GM20431 (cell line): Measurements from ENCODE around the gene FCER2.
"Not testable (repeated sequence)": the region's sequence is repeated elsewhere in the genome, so short reads cannot be mapped to it uniquely, and the experiment has no call there.

Experiments used
- in situ Hi-C: fragments of 300-500 bp; cut with MseI, MboI; formaldehyde crosslinking; loops from one replicate; pipeline ENCODE4 v1.15.0; 2020; ENCODE audit warnings: low sequenced_read_pairs; ENCODE audit not compliant: unreplicated experiment

Gene FCER2

DNA sequence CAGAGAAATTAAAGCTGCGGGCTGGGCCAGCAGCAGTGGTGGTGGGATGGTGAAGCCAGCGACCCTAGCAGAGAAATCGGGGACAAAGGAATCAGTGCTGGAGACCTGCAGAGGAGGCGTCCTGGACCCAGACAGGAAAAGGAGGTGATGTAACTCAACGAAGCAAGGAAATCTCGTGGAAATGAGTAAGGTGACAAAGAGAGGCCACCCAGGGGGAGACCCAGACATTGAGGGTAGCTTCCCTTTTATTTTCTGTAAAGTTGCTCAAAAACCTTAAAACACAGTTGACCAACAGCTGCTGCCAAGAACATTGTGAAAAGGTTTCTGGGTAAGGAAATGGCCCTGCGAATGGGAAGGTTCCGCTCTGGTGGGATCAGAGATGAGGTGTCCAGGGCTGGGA lies 46.4 kb downstream of the FCER2 start:
- in situ Hi-C loops, result no loop called here

DNA sequence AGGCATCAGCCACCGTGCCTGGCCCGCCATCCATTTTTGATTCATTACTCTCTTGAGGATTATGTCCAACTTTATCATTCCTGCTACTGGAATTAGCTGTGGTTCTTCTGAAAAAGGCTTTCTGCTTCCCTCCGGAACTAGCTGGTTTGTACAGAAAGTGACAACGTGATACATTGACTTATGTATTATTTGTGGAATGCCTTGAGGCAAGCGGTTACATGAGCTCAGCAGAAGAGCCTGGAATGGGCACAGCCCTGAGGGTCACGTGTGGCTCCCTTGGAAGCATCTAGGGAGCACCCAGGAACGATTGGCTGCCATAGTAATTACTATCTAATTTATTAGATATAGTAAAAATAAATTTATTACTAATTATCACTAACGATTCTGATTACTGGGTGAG lies 47.5 kb downstream of the FCER2 start:
- in situ Hi-C loops, result no loop called here

DNA sequence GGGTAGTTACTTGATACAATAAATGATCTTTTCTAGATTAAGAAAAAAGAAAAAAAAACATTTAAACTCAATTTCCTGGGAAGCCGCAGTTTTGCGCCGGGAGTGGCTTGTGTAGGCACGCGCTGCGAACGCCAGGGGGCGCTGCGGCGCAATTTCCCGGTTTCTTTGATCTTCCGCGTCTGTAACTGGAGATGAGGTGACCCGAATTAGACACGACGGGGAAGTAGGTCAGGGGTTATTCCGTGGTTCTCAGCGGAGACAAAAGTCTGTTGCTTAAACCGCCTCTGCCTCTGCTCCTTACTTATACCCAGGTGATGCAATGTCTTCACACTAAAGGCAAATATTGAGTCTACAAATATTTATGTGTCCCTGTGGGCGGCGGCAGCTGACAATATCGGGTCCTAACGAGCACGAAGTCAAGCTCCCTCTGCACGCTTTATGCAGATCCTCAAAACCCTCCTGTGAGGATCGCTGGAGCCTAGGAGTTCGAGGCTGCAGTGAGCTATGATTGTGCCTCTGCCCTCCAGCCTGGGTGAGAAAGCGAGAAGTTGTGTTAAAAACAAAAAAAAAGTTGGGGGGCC lies 49.8 kb downstream of the FCER2 start:
- in situ Hi-C loops, result no loop called here

DNA sequence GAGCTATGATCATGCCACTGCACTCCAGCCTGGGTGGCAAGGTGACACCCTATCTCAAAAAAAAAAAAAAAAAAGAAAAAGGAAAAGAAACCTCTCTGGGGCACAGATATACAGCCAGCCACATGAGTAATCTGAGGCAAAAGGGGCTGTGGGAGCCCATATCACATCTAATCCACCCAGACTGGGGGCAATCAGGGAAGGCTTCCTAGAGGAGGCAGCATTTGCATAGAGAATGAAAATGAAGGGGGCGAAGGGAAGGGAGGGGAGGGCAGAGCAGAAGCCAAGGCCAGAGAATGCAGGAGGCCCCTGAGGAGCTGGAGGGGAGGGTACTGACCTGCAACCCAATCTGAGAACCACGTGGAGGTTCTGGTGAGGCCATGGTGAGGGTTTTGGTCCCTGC lies 51.8 kb downstream of the FCER2 start:
- in situ Hi-C loops, result no loop called here

- in situ Hi-C loops, result no loop called here
Measured at GRCh38 chr19:7648265-7649014, 53.5 kb downstream of the FCER2 start.

DNA sequence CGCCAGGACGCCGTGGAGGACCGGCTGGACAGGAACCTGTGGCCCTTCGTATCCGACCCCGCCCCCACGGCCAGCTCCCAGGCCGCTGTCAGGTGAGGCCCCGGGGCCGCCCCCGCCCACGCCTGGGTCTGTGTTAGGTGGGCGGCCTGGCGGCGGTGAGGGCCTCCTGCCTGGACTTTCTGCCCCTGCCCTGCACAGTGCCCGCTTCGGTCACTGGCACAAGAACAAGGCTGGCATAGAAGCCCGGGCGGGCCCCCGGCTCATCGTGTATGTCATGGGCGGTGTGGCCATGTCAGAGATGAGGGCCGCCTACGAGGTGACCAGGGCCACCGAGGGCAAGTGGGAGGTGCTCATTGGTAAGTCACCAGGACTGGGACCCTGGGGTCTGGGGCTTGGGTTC lies 54.8 kb downstream of the FCER2 start:
- in situ Hi-C loops, result no loop called here

DNA sequence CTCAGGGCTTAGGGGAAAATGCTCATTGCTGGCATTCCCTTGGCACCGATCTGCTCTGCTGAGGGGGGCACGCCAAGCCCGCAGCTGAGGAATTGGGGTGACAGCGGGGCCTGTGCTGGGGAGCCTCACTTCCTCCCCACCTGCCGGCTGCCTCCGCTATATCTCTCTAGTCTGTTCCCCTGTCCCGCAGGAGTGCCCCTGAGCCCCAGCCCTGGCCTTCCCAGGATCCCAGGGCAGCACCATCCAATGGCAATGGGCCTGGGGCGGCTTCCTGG lies 55.6 kb downstream of the FCER2 start:
- in situ Hi-C loops, result no loop called here

GRCh38 chr19:7645656-7646425 lies 56.1 kb downstream of the FCER2 start:
- in situ Hi-C loops, result no loop called here

GRCh38 chr19:7645163-7645562 lies 56.8 kb downstream of the FCER2 start:
- in situ Hi-C loops, result no loop called here

GRCh38 chr19:7644550-7644877 lies 57.4 kb downstream of the FCER2 start:
- in situ Hi-C loops, result no loop called here

GRCh38 chr19:7643629-7644549 lies 58.0 kb downstream of the FCER2 start:
- in situ Hi-C loops, result not testable (repeated sequence)

DNA sequence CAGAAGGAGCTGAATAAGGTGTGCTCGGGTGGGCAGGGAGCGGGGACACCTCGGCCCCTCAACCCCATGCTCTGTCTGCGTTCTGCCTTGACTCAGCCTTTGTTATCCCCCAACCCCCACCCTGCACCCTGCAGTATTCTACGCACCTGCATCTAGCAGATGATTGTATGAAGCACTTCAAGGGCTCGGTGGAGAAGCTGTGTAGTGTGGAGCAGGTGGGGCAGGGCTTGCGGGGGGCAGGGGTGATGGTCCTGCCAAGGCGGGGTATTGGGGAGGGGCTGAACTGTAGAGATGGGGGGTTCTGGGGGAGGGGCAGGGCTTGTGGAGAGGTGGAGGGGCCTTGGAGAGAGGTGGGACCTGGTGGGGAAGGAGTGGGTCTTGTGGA lies 58.9 kb downstream of the FCER2 start:
- in situ Hi-C loops, result no loop called here

GRCh38 chr19:7642295-7643030 lies 59.5 kb downstream of the FCER2 start:
- in situ Hi-C loops, result no loop called here

- in situ Hi-C loops, result no loop called here
Measured at GRCh38 chr19:7641290-7642276, 60.3 kb downstream of the FCER2 start.

DNA sequence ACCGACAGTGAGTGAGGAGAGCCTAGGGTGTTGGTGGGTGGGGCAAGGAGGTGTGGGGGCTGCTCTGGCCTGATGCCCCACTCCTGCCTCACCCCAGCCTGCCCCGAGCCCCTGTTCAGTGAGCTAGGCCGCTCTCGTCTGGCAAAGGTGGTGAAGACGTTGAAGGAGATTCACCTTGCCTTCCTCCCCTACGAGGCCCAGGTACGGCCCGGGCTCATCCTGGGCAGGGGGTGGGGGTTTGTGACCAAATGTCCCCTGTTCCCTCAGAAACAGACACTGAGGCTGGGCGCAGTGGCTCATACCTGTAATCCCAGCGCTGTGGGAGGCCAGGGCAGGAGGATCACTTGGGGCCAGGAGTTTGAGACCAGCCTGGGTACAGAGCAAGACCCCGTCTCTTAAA lies 61.1 kb downstream of the FCER2 start:
- in situ Hi-C loops, result no loop called here

- in situ Hi-C loops, result no loop called here
Measured at GRCh38 chr19:7639863-7640348, 62.0 kb downstream of the FCER2 start.

DNA sequence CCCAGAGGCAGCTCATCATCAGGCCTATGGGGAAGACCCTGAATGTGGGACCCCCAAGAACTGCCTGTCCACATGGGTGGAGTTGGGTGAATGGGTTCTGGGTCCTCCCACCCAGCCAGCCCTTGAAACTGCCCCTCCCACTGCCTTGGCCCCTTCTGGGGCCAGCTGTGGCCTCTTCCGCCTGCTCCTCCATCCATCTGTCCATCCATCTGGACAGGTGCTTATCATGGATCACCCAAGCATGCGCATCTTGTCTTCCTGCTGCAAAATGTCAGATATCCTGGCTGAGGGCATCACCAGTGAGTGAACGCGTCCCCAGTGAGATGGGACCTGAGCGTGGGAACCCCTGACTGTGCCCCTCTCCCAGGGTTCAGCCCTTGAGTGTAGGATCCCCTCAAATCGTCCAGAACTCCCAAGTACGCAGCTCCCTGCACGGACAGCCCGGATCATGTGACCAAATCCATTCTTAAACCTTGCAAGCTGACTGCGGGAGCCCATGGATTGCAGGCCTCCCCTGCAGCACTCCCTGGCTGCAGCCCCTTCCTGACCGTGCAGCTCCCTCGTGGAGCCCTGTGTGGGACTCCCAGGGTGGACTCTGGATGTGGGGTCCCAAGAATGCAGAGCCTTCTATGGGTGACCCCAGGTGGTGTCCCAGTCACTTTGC lies 63.0 kb downstream of the FCER2 start:
- in situ Hi-C loops, result no loop called here
